22Rv1 (cell line): ENCODE measurements around the gene ZNF559.

ENCODE experiments used
- H3K27ac ChIP-seq: fragments of 450-650 bp; 2 replicates; pipeline ENCODE4 v1.5.1; 2017
- CTCF ChIP-seq: fragments of 450-650 bp; IDR thresholded peaks from 2 replicates; pipeline ENCODE4 v1.5.1; 2017; ENCODE audit warnings: mild to moderate bottlenecking
- ZFX ChIP-seq: fragments of 450-650 bp; IDR thresholded peaks from 2 replicates; pipeline ENCODE4 v1.6.1; 2017; ENCODE audit warnings: antibody characterized with exemption, borderline replicate concordance

ZNF559 gene

GRCh38 chr19:9329999-9330398 lies 6.0 kb downstream of the ZNF559 start:
- no peak overlapping the region for H3K27ac ChIP-seq
- TF ChIP-seq ZFX (no peak), CTCF (no peak)

- TF ChIP-seq CTCF = no peak
- TF ChIP-seq ZFX = no peak
- no peak overlapping the region for H3K27ac ChIP-seq
Measured at GRCh38 chr19:9342610-9343304, 18.8 kb downstream of the ZNF559 start.

GRCh38 chr19:9345005-9345404 lies 21.0 kb downstream of the ZNF559 start:
- TF ChIP-seq CTCF (no peak), ZFX (no peak)

GRCh38 chr19:9348253-9348652 lies 24.3 kb downstream of the ZNF559 start:
- H3K27ac ChIP-seq = no peak overlapping the region
- TF ChIP-seq ZFX = no peak
- no peak for TF ChIP-seq CTCF

More at GRCh38 chr19:9345005-9345404, 21.0 kb downstream of the ZNF559 start:
- H3K27ac ChIP-seq = no peak overlapping the region

GRCh38 chr19:9348671-9349070 lies 24.7 kb downstream of the ZNF559 start:
- no peak overlapping the region for H3K27ac ChIP-seq
- TF ChIP-seq CTCF (no peak), ZFX (no peak)

- no peak overlapping the region for H3K27ac ChIP-seq
- TF ChIP-seq CTCF = no peak
- no peak for TF ChIP-seq ZFX
Measured at GRCh38 chr19:9352505-9352904, 28.5 kb downstream of the ZNF559 start.

GRCh38 chr19:9353011-9353410 lies 29.0 kb downstream of the ZNF559 start:
- no peak for TF ChIP-seq CTCF
- no peak for TF ChIP-seq ZFX
- no peak overlapping the region for H3K27ac ChIP-seq
